ENCODE results near the gene PSMA6.
A peak's percentile ranks its signal among the peaks of the same experiment; 100 is the strongest.
"Not testable (repeated sequence)": the region's sequence is repeated elsewhere in the genome, so short reads cannot be mapped to it uniquely, and the experiment has no call there.

The PSMA6 gene

DNA sequence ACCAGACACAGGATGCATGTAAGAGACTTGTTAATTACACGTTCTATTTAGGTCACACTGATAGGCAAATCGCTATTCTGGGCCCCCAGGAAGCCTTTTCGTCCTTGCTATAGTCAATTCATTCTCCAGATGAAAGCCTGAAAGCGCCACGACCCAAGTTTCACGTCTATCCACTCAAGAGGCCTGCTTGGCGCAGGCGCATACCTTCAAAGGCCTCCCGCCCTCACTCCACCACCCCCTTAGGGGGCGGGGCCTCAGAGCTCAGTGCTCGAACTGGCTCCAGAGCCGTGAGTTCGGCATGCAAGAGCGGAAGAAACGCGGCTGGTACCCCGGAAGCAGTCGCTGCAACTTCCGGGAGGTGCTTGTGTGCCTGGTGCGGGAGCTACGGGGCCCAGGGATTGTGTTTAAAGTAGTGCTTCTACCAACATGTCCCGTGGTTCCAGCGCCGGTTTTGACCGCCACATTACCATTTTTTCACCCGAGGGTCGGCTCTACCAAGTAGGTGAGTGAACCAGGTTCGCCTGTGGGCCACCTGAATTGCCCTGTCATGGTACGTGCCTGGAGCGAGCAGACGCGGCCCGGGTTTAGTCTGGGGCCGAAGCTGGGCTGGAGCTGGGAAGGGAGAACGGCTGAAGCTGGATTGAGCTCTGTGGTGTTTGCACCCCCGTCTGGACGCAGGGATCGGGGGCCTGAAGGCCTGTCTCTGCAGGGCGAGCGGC lies at the start of gene PSMA6:
Gene PSMA6, plus strand, starts transcription at position 332 of the 719 bp plus-strand sequence. Its CDS starts 95 bp downstream, at position 427.
- peak; percentile 100 for DNase-seq

- DNase-seq: no peak
Observed at GRCh38 chr14:35242599-35243311, 49.4 kb upstream of the PSMA6 start.

DNA sequence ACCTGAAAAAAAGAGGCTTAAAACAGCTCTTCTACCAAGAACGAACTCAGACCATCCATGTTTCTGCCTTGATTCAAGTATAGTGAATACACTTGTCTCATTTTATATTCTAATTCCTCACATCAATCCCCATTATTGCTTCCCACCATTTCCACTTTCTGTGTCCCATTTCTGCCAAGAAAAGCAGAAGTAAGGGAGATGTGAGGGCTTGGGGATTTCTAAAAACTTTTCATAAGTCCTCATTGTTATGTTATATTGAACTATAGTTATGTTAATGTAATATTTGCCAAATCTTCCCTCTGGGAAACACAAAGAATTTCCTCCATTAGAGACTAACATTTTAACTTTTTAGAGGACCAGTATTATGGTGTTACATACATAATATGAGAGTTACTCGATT lies 48.2 kb upstream of the PSMA6 start:
- DNase-seq: no peak

- no peak for DNase-seq
Observed at GRCh38 chr14:35244542-35244941, 47.6 kb upstream of the PSMA6 start.

GRCh38 chr14:35245051-35245450 lies 47.1 kb upstream of the PSMA6 start:
- DNase-seq: no peak

GRCh38 chr14:35247777-35248475 lies 44.3 kb upstream of the PSMA6 start:
- no peak for DNase-seq

- DNase-seq: no peak
Observed at GRCh38 chr14:35248476-35248788, 43.8 kb upstream of the PSMA6 start.

- DNase-seq: no peak
Observed at GRCh38 chr14:35250319-35250718, 41.9 kb upstream of the PSMA6 start.

DNA sequence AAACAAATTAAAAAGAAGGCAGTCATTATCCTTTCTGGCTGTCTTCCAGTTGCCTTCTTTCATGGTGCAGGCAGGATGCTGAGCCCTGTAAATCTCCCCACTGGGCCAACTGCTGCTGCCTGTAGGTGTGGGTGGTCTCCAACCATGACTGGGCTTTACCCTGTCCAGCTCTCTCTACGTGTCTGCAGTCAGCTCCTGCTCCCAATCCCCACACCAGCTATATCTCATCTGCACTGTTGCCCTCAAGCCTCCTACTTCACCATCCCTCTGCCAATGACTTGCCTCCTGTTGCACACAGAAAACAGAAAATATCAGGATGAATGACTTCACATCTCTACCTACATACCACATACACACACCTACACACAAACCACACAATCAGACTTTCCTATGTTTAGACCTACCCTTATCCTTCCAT lies 39.7 kb upstream of the PSMA6 start:
- no peak for DNase-seq

DNA sequence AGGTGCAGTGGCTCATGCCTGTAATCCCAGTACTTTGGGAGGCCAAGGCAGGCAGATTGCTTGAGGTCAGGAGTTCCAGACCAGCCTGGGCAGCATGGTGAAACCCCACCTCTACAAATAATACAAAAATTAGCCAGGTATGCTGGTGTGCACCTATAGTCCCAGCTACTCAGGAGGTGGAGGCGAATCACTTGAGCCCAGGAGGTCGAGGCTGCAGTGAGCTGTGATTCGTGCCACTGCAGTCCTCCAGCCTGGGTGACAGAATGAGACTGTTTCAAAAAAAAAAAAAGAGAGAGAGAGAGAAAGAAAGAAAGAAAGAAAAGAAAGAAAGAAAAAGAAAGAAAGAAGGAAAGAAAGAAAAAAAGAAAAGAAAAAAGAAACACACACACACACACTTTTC lies 39.1 kb upstream of the PSMA6 start:
- not testable (repeated sequence) for DNase-seq

- not testable (repeated sequence) for DNase-seq
Observed at GRCh38 chr14:35254034-35254622, 38.1 kb upstream of the PSMA6 start.

DNA sequence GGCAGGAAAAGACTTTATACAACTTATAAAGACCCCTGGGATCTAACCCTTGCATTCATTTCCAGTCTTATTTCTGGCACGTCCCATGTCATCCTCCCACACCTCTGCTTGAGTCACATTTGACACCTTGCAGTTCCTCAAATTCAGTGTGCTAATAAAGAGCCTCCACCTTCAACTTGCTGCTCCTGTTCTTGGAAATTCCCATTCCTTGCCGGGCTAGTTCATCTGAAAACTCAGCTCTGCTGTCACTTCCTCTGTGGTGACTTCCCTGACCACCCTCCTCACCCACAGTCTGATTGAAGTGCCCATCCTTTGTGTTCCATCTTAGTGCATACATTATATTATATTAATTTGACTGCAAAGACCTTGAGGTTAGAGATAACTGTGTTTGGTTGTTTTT lies 37.4 kb upstream of the PSMA6 start:
- no peak for DNase-seq

DNA sequence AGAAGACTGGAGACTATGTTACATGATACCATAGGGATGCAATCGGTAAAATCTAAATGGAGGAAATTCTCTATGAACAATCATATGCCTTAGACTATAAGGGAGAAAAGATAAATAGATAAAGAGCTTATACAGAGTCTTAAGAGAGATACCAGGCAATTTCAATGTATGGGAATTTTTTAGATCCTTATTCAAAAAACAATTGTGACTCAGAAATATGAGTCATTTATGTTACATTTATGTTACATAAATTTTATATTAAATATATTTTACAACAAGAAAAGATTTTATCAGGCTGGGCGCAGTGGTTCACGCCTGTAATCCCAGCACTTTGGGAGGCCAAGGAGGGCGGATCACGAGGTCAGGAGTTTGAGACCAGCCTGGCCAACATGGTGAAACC lies 36.5 kb upstream of the PSMA6 start:
- no peak for DNase-seq

DNA sequence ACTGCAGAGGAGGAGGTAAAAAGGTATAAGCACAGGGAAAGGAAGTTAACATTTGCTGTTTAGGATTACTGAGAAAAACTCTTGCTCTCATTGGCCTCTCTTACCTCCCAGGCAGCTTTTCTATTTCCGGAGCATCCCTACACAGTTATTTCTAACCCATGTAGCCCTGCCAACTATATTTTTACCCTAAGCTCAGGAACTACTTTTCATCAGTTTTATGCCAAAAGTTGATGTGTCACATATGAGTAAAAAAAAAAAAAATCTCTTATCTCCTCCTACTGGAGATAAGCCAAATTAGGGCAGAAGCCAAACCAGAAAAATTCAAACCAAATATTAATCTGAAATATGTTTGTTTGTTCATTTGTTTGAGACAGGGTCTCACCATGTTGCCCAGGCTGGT lies 34.4 kb upstream of the PSMA6 start:
- no peak for DNase-seq

GRCh38 chr14:35258420-35258819 lies 33.8 kb upstream of the PSMA6 start:
- no peak for DNase-seq

GRCh38 chr14:35261774-35262173 lies 30.4 kb upstream of the PSMA6 start:
- no peak for DNase-seq

DNA sequence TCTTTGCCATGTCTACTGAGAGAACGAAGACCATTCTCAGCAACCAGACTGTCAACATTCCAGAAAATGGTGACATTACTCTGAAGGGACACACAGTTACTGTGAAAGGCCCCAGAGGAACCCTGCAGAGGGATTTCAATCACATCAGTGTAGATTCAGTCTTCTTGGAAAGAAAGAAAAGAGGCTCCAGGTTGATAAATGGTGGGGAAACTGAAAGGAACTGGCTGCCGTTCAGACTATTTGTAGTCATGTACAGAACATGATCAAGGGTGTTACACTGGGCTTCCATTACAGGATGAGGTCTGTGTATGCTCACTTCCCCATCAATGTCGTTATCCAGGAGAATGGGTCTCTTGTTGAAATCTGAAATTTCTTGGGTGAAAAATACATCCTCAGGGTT lies 29.7 kb upstream of the PSMA6 start:
- DNase-seq: no peak

- DNase-seq: no peak
Observed at GRCh38 chr14:35268946-35269345, 23.2 kb upstream of the PSMA6 start.

DNA sequence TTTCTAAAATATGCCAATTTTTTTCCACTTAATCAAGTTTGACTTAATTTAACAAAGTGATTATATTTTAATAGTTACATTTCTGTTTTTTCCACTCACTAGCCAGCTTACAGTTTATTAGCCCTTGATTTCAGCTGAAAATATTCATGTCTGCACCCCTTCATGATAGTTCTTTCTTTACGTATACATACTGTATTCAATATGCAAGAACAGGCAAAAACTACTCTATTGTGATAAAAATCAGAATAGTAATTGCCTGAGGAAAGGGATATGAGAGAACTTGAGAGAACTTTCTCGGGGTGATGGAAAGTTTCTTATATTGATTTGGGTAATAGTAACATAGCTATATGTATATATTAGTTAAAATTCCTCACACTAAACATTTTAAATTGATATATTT lies 17.4 kb upstream of the PSMA6 start:
- no peak for DNase-seq

DNA sequence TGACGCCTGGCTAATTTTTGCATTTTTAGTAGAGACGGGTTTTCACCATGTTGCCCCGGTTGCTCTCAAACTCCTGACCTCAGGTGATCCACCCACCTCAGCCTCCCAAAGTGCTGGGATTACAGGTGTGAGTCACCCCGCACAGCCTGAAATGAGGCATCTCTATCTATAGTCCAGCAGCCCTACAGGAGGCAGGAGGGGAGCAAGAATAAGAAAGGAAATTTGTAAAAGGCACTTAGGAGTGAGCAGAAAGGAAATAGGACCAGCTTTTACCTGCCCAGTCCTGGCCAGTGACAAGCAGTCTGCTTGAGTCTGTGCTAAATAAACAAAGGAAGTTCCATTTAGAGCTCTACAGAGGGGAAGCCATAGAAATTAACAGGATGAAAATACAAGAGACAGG lies 15.0 kb upstream of the PSMA6 start:
- no peak for DNase-seq

- DNase-seq: no peak
Observed at GRCh38 chr14:35279369-35279768, 12.8 kb upstream of the PSMA6 start.

DNA sequence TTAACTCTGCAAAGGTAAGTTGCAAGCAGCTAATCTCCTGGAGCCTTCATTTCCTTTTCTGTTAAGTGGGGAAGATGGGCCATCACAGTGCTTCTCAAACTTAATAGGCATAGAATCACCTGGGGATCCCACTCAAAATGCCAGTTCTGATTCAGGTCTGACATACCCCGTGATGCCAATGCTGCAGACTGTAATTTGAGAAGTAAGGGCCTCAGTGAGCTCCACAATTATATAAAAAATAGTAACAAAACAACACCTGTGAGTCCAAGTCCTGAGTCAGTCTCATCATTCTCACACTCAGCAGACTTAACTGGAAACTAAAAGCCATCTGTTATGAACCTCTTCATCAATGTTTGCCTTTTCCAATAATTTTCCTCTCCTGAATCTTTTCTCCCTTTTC lies 10.8 kb upstream of the PSMA6 start:
- peak in 1 of 2 experiments; percentile 39 for DNase-seq

DNA sequence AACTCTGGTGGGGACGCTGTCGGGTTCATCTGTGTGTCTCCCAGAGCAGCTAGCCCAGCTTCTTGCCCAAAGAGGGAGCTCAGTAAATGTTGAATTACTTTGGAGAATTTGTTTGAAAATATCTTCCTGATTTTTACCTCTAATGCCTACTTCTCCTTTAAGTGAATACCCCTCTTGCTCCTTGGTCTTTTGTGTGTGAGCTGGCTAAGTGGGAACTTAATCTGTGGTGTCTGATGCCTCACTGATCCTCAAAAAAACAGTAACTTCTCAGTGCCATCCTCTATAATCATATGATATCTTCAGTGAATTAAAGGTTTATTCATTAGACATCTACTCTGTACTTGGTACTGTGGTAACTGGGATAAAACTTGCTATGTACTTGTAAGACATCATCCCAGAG lies 7.7 kb upstream of the PSMA6 start:
- DNase-seq: no peak

Measured in NCI-H524 (cell line).